HG02885 (cell line): Measurements from ENCODE around the gene FAM114A2.
"Not testable (repeated sequence)": the region's sequence is repeated elsewhere in the genome, so short reads cannot be mapped to it uniquely, and the experiment has no call there.

Source experiments
- ATAC-seq: cut with Tn5 transposase; IDR thresholded peaks from one replicate; pipeline ENCODE4 v1.9.1; 2021; ENCODE audit warnings: mild to moderate bottlenecking; ENCODE audit not compliant: unreplicated experiment, poor library complexity

FAM114A2 gene

GRCh38 chr5:154053468-154053867 lies 14.8 kb upstream of the FAM114A2 start:
- no peak for ATAC-seq

- no peak for ATAC-seq
These were observed 10.9 kb upstream of the FAM114A2 start for GRCh38 chr5:154049636-154050035.

DNA sequence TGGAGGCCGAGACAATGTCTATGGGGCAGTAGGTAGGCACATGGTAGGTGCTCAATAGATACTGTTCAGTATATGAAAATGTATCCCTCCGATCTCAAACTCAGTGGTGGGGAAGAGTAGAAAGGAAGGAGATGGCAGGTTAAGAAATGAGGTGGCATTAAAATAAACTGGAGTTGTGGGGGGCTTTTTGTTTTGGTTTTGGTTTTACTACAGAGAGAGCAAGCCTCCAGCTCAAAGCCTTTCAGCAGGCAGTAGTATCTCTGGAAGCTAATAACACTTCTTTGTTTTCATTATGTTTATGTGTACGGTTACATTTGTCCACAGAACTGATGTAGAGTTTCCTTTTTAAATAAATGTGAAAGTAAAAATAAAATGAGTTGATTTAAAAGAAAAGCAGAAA lies 8.6 kb upstream of the FAM114A2 start:
- ATAC-seq: peak; percentile 69

GRCh38 chr5:154046486-154046885 lies 7.8 kb upstream of the FAM114A2 start:
- no peak for ATAC-seq

DNA sequence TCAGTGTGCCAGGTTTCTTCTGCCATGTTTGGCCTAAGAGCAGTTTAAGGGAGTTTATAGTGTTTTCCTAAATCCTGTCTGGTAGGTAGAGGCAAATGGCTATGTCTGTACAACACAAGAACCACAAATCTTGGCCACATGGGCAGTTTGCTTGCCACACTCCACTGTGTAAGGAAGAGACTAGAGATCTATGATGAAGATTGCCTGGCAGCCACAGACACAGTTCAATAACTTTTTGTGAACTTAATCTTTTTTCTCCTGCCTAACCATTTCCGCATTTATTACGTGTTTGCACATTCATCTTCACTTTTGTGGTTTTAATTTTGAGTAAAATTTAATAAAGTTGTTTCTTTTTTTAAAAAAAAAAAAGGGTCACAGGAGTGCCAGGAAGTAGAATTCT lies 5.9 kb upstream of the FAM114A2 start:
- no peak for ATAC-seq

DNA sequence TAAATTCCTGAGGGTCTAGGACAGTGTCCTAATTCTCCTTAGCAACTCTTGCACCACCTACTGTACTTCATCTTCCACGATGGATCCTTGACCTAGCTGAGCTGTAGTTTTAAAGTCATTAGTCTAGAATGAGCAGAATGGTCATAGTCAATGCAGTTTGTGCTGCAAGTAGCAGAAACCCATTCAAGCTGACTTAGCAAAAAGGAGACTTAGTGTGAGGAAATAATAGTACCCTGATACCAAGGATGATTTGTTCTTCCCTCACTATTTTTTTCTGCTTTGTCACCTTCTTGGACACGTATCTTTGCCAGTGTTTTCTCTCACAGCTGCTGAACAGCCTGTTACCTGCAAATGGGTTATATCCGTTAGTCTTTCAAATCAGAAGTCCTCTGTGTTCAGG lies 5.4 kb upstream of the FAM114A2 start:
- no peak for ATAC-seq

DNA sequence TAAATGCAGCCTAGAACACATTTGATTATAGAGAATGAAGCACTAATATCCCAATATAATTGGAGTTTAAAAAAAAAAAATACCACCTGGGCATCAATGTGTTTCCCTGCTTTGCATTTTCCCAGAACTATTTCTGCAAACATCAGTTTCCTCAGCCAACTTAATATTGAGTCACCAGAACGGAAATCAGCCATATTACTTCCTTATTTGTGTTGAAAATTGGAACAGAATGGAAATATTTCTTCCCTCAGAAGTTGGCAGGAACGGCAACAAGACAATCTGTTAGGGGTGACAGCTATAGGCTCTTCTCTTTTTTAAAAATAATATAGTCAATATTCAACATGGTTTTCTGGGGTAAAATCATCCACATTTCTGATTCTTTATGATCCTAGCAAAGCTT lies 4.1 kb upstream of the FAM114A2 start:
- no peak for ATAC-seq

DNA sequence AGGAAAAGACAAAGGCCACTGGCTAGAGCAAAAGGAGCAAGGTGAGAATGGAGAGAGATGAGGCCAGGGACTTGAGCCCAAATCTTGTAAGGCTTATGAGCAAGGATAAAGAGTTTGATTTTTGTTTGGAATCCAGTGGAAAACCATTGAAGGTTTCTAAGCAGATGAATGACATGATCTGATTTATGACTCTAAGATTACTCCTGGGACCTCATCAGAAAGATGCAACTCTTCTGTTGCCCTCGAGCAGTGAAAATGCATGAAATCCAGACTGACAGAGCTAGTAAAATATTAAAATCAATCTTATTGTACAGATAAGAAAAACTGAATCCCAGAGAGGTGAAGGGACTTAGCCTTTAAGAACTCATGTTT lies 734 bp upstream of the FAM114A2 start:
- no peak for ATAC-seq

GRCh38 chr5:154038261-154038706 lies 426 bp downstream of the FAM114A2 start:
- ATAC-seq: peak; percentile 65

GRCh38 chr5:154034944-154035343 lies 3.8 kb downstream of the FAM114A2 start:
- no peak for ATAC-seq

GRCh38 chr5:154031937-154032489 lies 6.7 kb downstream of the FAM114A2 start:
- no peak for ATAC-seq

DNA sequence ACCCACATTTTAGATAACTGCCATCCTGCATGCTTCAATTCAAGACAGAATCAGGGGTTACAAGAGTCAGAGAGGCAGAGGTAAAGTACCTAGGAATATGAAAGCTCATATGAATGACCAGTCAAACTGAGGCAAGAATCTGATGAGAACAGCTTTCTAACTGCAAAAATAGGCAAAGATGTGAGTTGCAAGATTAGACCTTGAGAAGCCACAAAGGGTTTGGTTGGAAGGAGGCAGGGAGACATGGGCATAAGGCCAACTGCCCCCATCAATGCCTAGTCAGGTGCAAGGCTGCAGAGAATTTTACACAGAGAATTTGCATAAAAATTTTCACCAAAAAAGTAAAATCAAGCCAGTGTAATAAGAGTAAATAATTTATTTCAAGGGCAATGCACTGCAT lies 12.8 kb downstream of the FAM114A2 start:
- ATAC-seq: no peak

GRCh38 chr5:154018919-154019318 lies 19.8 kb downstream of the FAM114A2 start:
- not testable (repeated sequence) for ATAC-seq

DNA sequence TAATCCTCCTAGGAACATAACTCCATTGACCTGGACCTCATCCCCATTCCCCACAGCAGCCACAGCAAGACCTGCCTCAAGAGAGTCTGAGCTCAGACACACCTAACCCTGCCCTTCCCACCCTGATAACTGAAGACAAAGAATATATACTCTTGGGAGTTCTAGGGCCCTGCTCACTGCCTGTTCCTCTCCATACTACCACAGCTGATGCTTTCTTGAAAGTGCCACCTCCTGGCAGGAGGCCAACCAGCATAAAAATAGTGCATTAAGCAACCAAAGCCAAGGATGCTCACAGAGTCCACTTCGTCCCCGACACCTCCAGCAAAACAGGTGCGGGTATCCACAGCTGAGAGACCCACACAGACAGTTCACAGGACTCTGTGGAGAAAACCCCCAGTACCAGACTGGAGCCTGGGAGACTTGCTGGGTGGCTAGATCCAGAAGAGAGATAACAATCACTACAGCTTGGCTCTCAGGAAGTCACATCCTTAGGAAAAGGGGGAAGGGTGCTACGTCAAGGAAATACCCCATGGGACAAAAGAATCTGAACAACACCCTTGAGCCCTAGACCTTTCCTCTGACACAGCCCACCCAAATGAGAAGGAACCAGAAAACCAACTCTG lies 23.5 kb downstream of the FAM114A2 start:
- no peak for ATAC-seq

DNA sequence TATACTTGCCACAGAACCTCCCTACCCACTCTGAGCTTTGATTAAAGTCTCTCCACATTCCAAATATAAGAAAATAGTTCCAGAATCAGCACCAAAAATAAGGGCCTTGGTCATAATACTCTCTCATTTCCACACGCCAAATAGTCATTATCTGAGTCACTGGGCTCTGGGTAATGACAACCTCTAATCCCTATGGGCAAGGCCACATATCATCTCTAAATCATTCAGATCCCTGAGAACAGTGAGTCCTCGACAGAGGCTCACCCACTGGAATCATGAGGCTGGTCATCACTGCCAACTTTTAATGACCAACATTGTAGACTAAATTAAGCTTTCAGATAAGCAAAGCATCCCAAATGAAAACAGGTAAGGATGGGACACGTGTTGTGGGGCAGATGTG lies 28.1 kb downstream of the FAM114A2 start:
- ATAC-seq: no peak

GRCh38 chr5:154005648-154006047 lies 33.1 kb downstream of the FAM114A2 start:
- no peak for ATAC-seq

- ATAC-seq: no peak
These were observed 36.1 kb downstream of the FAM114A2 start for GRCh38 chr5:154002511-154003020.

DNA sequence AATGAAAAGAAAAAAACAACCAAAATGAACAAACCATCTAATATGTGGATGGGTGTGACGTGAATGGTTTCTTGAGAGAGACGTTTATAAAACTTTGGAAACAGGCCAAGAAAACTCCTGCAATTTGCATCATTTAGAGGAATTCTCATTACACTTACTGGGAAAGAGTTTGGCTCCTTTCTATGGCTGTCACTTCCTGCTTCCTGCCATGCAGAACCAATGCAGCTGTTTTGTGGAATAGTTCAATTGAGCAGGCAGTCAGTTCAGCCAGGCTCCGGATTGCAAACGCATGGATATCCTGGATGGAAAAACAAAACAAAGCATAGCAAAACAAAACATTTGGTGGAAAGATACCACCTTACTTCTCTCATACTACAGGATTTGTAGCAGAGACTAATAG lies 36.6 kb downstream of the FAM114A2 start:
- ATAC-seq: no peak

DNA sequence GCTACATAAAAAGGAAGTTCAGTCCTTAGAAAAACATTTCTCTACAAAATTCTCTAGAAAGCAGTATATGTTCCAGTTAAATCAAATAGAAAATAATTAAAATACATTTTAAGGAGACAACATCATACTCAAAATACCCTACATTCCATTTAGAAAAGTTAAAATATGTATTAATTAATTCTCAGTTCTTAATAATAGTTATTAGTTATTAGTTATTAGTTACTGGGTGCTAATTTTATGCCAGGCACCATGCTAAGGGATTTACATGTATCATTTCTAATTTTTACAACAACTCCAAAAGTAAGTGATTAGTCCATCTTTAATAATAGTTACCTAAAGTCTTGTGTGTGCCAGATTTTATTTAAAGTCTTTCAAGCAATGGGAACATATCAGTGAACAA lies 38.0 kb downstream of the FAM114A2 start:
- no peak for ATAC-seq

DNA sequence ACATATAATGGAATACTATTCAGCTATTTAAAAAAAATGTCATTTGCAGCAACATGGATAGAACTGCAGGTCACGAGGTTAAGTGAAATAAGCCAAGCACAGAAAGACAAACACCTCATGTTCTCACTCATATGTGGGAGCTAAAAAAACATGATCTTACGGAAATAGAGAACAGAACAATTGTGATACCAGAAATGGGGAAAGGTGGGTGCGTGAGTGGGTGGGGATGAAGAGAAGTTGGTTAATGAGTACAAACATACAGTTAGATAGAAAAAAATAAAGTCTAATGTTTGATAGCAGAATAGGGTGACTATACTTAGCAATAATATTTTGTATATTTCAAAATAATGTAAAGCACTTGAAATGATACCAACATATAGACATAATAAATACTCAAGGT lies 38.7 kb downstream of the FAM114A2 start:
- no peak for ATAC-seq

DNA sequence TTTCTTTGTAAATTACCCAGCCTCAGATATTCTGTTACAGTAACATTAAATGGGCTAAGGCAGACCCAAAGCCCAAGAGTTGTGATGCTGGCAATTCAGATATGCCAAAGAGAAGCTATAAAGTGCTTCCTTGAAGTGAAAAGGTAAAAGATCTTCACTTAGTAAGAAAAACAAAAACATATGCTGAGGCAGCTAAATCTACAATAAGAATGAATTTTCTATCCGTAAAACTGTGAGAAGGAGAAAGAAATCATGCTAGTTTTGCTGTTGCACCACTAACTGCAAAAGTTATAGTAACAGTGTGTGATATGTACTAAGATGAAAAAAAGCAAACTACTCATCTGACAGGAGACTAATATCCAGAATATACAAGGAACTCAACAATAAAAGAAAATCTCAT lies 39.9 kb downstream of the FAM114A2 start:
- no peak for ATAC-seq

- ATAC-seq: no peak
These were observed 40.7 kb downstream of the FAM114A2 start for GRCh38 chr5:153998010-153998409.
